Measurements from ENCODE around the gene UVRAG. TPM values are rescaled to one million over a fixed set of nuclear protein-coding genes. Genes with fewer than 3 reads are reported as not detected.

Gene UVRAG
- polyA plus RNA-seq, 1 donor: 13.8 TPM

DNA sequence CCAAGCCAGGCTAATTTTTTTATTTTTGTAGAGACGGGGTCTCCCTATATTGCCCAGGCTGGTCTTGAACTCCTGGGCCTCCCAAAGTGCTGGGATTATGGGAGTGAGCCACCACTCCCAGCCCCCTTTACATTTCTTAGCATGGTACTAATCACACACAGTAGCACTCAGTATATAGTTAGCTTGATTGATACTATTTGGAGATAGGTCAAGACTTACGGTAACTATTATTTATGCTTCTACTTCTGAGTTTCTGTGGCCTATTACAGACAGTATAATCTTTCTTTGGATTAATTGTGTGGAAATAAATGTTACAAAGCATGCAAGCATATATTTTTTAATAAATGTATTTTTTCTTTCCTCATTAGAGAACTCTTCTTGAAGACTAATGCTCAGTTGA lies 192.2 kb downstream of the UVRAG start:
- no peak overlapping the region for H3K4me3 ChIP-seq (ENCODE audit: low read length)
- no peaks in the 10 kb centered on the region for H3K9me3 ChIP-seq (ENCODE audit: control insufficient read depth, low read depth, low read length)

DNA sequence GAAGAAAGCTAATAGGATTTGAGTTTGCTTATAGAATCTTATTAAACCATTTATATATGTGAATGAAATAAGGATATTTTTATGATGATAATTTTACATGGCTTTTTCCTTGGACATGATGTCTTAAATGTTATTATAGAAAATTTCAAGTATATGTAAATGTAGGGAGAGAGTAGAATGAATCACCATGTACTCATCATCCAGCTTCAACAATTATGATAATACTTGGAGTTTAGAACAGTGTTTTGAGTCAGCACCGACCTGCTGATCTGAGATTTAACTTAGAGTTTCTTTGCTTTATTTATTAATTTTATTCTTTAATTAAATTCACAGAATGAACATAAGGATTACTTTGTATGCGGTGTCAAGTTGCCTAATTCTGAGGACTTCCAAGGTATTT lies 193.5 kb downstream of the UVRAG start:
- Histone ChIP-seq H3K27ac (ENCODE audit: low read length) (no peak overlapping the region), H3K4me1 (ENCODE audit: control insufficient read depth, insufficient read depth, low read length) (no peaks in the 10 kb centered on the region), H3K4me3 (ENCODE audit: low read length) (no peak overlapping the region), H3K36me3 (ENCODE audit: control insufficient read depth, insufficient read depth, low read length) (peaks cover 15% of the 10 kb centered on the region), H3K27me3 (ENCODE audit: control insufficient read depth, insufficient read depth, low read length) (no peaks in the 10 kb centered on the region), H3K9me3 (ENCODE audit: control insufficient read depth, low read depth, low read length) (no peaks in the 10 kb centered on the region)
- WGBS (ENCODE audit: insufficient coverage, low lambda C conversion rate): 100% methylated on average over 2 of the region's 2 CpGs
- DNase-seq: no peak

More for the DNA sequence above, 192.2 kb downstream of the UVRAG start:
- Histone ChIP-seq H3K27me3 (ENCODE audit: control insufficient read depth, insufficient read depth, low read length) (no peaks in the 10 kb centered on the region), H3K27ac (ENCODE audit: low read length) (no peak overlapping the region), H3K4me1 (ENCODE audit: control insufficient read depth, insufficient read depth, low read length) (no peaks in the 10 kb centered on the region), H3K36me3 (ENCODE audit: control insufficient read depth, insufficient read depth, low read length) (peaks cover 15% of the 10 kb centered on the region)
- DNase-seq: no peak
- no CpG with 5 or more reads among the region's 2 CpGs for WGBS (ENCODE audit: insufficient coverage, low lambda C conversion rate)

DNA sequence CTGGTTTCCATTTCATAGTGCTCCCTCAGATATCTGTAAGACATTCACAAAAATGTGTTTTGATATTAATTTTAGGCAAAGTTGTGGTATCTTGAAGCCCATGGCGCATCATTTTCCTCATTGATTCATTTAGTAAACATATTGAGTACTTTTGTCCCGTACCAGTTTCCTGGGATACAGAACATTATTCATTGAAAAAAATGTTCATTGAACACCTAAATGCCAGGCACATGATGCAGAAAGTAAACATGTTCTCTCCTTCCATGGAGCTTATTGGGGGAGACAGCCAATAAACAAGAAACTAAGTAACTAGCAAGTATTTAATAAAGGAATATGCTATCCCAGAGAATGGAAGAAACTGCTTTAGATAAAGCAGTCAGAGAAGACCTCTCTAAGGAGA lies 195.0 kb downstream of the UVRAG start:
- DNase-seq: no peak
- Histone ChIP-seq H3K27ac (ENCODE audit: low read length) (no peak overlapping the region), H3K4me3 (ENCODE audit: low read length) (no peak overlapping the region), H3K4me1 (ENCODE audit: control insufficient read depth, insufficient read depth, low read length) (no peaks in the 10 kb centered on the region), H3K9me3 (ENCODE audit: control insufficient read depth, low read depth, low read length) (no peaks in the 10 kb centered on the region), H3K27me3 (ENCODE audit: control insufficient read depth, insufficient read depth, low read length) (no peaks in the 10 kb centered on the region), H3K36me3 (ENCODE audit: control insufficient read depth, insufficient read depth, low read length) (peaks cover 9% of the 10 kb centered on the region)
- 100% methylated on average over 1 of the region's 2 CpGs for WGBS (ENCODE audit: insufficient coverage, low lambda C conversion rate)

DNA sequence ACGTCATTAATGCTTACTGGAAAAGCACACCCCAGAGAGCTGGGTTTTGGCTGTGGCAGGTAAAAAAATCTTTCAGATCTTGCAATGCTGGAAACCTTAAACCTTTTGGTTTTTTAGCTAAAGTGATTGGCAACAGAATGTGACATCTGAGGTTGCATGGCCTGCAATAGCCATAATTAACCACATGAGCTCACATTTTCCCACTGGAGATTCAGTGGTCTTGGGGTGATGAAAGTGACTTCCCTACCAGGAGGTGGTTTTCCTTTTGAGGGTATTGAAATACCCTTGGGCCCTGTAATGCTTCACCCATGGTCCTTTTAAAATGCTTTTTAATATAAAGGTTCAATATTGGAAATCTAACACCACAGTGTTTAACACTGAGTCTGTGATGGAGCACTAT lies 198.5 kb downstream of the UVRAG start:
- Histone ChIP-seq H3K27me3 (ENCODE audit: control insufficient read depth, insufficient read depth, low read length) (no peaks in the 10 kb centered on the region), H3K4me1 (ENCODE audit: control insufficient read depth, insufficient read depth, low read length) (no peaks in the 10 kb centered on the region), H3K27ac (ENCODE audit: low read length) (no peak overlapping the region), H3K4me3 (ENCODE audit: low read length) (no peak overlapping the region), H3K36me3 (ENCODE audit: control insufficient read depth, insufficient read depth, low read length) (peaks cover 3% of the 10 kb centered on the region), H3K9me3 (ENCODE audit: control insufficient read depth, low read depth, low read length) (no peaks in the 10 kb centered on the region)
- no CpG with 5 or more reads among the region's 1 CpG for WGBS (ENCODE audit: insufficient coverage, low lambda C conversion rate)
- no peak for DNase-seq

DNA sequence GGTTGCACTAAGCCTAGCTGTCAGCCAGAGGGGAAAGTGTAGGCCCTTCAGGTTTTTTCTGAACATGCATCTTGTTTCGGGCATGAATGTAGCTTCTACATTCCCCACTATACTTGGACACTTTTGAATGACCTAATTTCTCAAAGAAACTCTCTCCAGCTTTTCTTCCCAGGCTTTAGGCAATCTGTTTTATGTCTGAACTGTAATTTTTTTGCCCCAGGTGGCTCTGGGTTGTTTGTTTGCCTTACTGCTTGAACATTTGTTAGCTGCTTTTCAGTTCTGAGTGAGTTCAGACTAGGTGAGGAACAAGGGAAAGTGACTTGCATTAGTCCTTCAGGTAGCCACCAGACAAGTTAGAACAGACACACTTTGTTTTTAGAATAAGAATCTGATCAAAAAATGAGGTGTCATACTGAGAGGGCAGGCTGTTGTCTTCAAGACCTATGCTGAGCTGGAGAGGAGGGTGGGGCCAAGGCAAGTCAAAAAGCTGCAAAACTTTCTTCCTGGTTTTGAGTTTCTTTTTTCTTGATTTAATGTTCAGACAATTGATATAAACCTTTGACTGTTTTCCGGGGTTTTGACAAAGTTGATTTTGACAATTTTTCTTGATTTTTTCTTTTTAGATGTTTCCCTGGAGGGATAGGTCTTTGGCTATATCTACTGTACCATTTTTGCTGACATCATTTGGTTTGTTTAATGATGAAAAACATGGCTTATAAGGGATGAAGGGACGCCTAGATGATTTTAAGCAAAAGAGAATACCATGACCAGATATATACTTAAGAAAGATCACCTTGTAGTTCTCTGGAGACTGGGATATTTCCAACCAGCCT lies 208.4 kb downstream of the UVRAG start:
- no peak overlapping the region for H3K4me3 ChIP-seq (ENCODE audit: low read length)
- H3K27me3 ChIP-seq (ENCODE audit: control insufficient read depth, insufficient read depth, low read length): no peaks in the 10 kb centered on the region
- no peak for DNase-seq
- H3K9me3 ChIP-seq (ENCODE audit: control insufficient read depth, low read depth, low read length): no peaks in the 10 kb centered on the region
- 94% methylated on average over 2 of the region's 3 CpGs for WGBS (ENCODE audit: insufficient coverage, low lambda C conversion rate)
- no peak overlapping the region for H3K27ac ChIP-seq (ENCODE audit: low read length)
- no peaks in the 10 kb centered on the region for H3K4me1 ChIP-seq (ENCODE audit: control insufficient read depth, insufficient read depth, low read length)
- peaks cover 15% of the 10 kb centered on the region for H3K36me3 ChIP-seq (ENCODE audit: control insufficient read depth, insufficient read depth, low read length)

DNA sequence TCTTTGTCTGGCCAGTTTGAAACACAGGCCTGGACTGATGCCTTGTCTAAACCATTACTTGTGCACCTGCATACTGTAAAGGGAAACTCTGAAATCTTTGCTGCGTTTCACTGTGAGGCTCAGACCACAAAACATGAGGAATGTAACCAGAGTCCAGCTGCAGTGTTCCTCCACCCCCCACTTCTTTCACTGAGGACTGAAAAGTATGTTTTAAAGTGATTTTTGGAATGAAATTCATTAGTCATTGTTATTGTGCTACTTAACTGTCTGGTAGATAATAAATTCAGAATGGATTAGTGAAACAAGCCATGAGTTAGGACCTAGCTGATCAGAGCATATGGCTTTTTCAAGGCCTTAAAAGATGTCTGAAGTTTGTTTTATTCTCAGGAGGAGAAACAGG lies 210.1 kb downstream of the UVRAG start:
- no peak for DNase-seq
- Histone ChIP-seq H3K36me3 (ENCODE audit: control insufficient read depth, insufficient read depth, low read length) (peaks cover 9% of the 10 kb centered on the region), H3K27me3 (ENCODE audit: control insufficient read depth, insufficient read depth, low read length) (no peaks in the 10 kb centered on the region), H3K4me3 (ENCODE audit: low read length) (no peak overlapping the region), H3K4me1 (ENCODE audit: control insufficient read depth, insufficient read depth, low read length) (no peaks in the 10 kb centered on the region), H3K9me3 (ENCODE audit: control insufficient read depth, low read depth, low read length) (no peaks in the 10 kb centered on the region), H3K27ac (ENCODE audit: low read length) (no peak overlapping the region)
- WGBS (ENCODE audit: insufficient coverage, low lambda C conversion rate): no CpG with 5 or more reads among the region's 1 CpG

DNA sequence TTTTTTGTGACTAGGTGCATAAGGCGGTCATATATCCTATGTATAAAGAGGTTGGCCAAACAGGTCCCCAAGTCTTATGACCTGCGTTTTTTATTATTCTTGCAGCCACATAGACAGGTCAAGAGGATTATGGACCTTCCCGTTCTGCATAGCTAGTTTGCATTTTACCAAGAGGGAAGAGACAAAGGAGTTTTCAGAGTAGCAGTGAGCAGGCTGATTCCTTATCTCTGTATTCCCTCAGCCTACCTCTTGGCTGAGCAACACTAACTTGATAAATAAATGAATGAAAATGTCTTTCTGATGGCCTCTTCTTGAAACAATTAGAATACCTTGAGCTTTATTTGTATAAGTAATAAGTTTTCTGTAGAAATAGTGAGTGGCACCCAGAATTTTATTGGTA lies 210.8 kb downstream of the UVRAG start:
- H3K36me3 ChIP-seq (ENCODE audit: control insufficient read depth, insufficient read depth, low read length): peaks cover 4% of the 10 kb centered on the region
- no peaks in the 10 kb centered on the region for H3K9me3 ChIP-seq (ENCODE audit: control insufficient read depth, low read depth, low read length)
- no peaks in the 10 kb centered on the region for H3K27me3 ChIP-seq (ENCODE audit: control insufficient read depth, insufficient read depth, low read length)
- DNase-seq: no peak
- WGBS (ENCODE audit: insufficient coverage, low lambda C conversion rate): 100% methylated on average over 1 of the region's 3 CpGs
- H3K4me1 ChIP-seq (ENCODE audit: control insufficient read depth, insufficient read depth, low read length): no peaks in the 10 kb centered on the region
- H3K4me3 ChIP-seq (ENCODE audit: low read length): no peak overlapping the region
- H3K27ac ChIP-seq (ENCODE audit: low read length): no peak overlapping the region

DNA sequence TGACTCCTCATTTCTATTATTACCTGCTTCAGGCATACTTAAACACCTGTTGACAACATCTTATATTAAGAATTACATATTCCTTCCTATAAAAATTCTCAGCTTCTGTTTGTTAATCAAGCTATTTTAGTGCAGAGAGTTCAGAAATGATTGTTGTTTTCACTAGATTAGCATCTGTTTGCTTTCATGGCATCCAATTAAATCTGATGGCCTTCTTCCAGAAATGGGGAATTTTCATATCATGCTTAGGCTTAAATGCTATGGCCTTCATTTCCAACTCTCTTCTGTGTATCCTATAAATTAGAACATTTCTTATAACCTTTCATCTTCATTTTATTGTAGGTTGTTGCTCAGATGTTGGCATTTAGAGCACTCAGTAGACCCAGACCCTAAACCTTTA lies 211.3 kb downstream of the UVRAG start:
- H3K36me3 ChIP-seq (ENCODE audit: control insufficient read depth, insufficient read depth, low read length): peaks cover 3% of the 10 kb centered on the region
- H3K4me1 ChIP-seq (ENCODE audit: control insufficient read depth, insufficient read depth, low read length): no peaks in the 10 kb centered on the region
- no peak overlapping the region for H3K27ac ChIP-seq (ENCODE audit: low read length)
- no peak for DNase-seq
- no peaks in the 10 kb centered on the region for H3K9me3 ChIP-seq (ENCODE audit: control insufficient read depth, low read depth, low read length)
- no peak overlapping the region for H3K4me3 ChIP-seq (ENCODE audit: low read length)
- no peaks in the 10 kb centered on the region for H3K27me3 ChIP-seq (ENCODE audit: control insufficient read depth, insufficient read depth, low read length)

DNA sequence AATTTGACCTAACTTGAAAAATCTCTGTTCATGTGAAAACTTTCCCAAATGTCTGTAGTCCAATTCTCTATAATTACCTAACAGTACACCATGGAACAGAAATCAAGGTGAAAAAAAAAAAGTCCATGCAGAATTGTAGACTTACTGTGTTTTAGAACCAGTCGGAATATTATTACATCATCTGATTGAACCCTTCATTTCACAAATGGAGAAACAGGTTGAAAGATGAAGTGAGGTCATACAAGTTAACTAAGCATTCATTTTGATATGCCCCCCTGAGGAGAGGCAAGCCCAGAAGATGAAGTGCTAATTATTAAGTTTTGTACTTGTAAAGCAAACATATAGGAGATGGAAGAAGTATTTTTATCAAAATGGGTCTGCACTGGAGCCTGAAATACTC lies 211.9 kb downstream of the UVRAG start:
- Histone ChIP-seq H3K4me3 (ENCODE audit: low read length) (no peak overlapping the region), H3K36me3 (ENCODE audit: control insufficient read depth, insufficient read depth, low read length) (peaks cover 3% of the 10 kb centered on the region), H3K4me1 (ENCODE audit: control insufficient read depth, insufficient read depth, low read length) (no peaks in the 10 kb centered on the region), H3K27me3 (ENCODE audit: control insufficient read depth, insufficient read depth, low read length) (no peaks in the 10 kb centered on the region), H3K27ac (ENCODE audit: low read length) (no peak overlapping the region), H3K9me3 (ENCODE audit: control insufficient read depth, low read depth, low read length) (no peaks in the 10 kb centered on the region)
- no peak for DNase-seq
- WGBS (ENCODE audit: insufficient coverage, low lambda C conversion rate): 100% methylated on average over 1 of the region's 1 CpG

DNA sequence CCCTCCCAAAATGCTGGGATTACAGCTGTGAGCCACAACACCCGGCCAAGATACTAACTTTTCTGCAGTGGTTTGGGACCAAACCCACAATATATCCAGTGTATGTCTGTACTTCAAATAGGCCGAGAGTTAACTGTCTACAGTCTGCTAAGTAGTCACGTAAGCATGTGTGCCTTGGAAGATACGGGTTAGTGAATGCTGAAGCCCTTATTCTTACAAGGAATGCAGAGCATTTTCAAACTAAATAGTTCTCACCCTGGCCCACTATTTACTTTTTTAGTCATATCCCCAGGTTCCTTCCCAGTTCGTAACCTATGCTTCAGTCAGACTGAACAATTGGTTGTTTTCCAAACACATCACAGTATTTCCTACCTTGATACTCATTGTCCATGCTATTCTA lies 215.3 kb downstream of the UVRAG start:
- H3K27ac ChIP-seq (ENCODE audit: low read length): no peak overlapping the region
- WGBS (ENCODE audit: insufficient coverage, low lambda C conversion rate): no CpG with 5 or more reads among the region's 5 CpGs
- H3K9me3 ChIP-seq (ENCODE audit: control insufficient read depth, low read depth, low read length): no peaks in the 10 kb centered on the region
- no peaks in the 10 kb centered on the region for H3K4me1 ChIP-seq (ENCODE audit: control insufficient read depth, insufficient read depth, low read length)
- H3K36me3 ChIP-seq (ENCODE audit: control insufficient read depth, insufficient read depth, low read length): peaks cover 3% of the 10 kb centered on the region
- H3K4me3 ChIP-seq (ENCODE audit: low read length): no peak overlapping the region
- H3K27me3 ChIP-seq (ENCODE audit: control insufficient read depth, insufficient read depth, low read length): no peaks in the 10 kb centered on the region
- DNase-seq: no peak

DNA sequence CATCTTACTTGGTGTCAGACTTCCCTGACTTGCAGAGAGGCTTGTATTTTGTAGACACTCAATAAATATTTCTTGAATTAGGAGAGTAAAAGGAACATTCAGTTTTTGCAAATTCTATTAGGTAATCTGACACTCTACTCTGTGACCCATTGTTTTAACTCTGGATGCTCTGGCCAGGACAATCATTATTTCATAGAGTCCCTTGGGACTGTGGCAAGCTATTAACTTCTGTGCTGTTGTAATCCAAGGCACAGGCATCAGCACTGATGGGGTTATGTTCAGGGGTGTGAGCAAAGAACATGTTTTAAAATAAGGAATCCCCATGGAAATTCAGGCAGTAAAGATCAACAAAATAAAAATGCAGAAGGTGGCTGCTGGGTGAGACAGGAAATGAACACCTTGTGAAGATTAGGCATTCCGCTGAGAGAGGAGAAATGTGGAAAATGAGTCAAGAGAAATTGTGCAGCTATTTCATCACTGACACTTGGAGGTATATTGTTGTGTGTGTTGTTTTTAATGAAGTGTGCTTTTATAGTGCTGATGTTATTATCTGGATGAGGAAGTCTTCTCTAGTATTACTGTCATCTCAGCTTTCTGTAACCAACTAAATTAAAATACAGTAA lies 216.1 kb downstream of the UVRAG start:
- Histone ChIP-seq H3K36me3 (ENCODE audit: control insufficient read depth, insufficient read depth, low read length) (peaks cover 3% of the 10 kb centered on the region), H3K27me3 (ENCODE audit: control insufficient read depth, insufficient read depth, low read length) (no peaks in the 10 kb centered on the region), H3K27ac (ENCODE audit: low read length) (no peak overlapping the region), H3K4me1 (ENCODE audit: control insufficient read depth, insufficient read depth, low read length) (no peaks in the 10 kb centered on the region), H3K9me3 (ENCODE audit: control insufficient read depth, low read depth, low read length) (no peaks in the 10 kb centered on the region), H3K4me3 (ENCODE audit: low read length) (no peak overlapping the region)
- no peak for DNase-seq
- WGBS (ENCODE audit: insufficient coverage, low lambda C conversion rate): no CpG with 5 or more reads among the region's 1 CpG
